Measurements from ENCODE around the gene NUB1.

The NUB1 gene

DNA sequence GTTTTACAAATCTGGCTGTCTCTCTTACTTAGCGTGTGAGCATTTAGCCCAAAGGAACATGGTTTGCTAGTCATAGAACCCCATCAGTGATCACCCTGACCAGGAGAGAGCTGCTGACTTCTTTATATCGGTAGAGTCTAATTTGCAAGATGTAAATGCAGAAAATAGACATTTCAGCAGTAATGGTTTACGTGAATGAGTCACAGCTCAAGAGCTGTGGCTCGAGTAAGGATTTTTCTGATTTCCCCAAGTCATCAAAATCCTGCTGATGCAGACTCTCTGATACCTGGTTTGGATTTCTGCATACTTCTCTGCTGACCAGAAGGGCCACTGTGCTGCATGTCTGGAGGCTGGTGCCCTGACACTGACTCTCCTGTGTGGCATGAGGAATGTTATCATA is 25.7 kb downstream of the NUB1 start:
- TF ChIP-seq, protein P1, sequence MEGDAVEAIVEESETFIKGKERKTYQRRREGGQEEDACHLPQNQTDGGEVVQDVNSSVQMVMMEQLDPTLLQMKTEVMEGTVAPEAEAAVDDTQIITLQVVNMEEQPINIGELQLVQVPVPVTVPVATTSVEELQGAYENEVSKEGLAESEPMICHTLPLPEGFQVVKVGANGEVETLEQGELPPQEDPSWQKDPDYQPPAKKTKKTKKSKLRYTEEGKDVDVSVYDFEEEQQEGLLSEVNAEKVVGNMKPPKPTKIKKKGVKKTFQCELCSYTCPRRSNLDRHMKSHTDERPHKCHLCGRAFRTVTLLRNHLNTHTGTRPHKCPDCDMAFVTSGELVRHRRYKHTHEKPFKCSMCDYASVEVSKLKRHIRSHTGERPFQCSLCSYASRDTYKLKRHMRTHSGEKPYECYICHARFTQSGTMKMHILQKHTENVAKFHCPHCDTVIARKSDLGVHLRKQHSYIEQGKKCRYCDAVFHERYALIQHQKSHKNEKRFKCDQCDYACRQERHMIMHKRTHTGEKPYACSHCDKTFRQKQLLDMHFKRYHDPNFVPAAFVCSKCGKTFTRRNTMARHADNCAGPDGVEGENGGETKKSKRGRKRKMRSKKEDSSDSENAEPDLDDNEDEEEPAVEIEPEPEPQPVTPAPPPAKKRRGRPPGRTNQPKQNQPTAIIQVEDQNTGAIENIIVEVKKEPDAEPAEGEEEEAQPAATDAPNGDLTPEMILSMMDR (IDR thresholded peaks at IDR 0.05; ENCODE audit: borderline replicate concordance, insufficient read depth, low read depth, low read length), result no peak
- H3K4me3 ChIP-seq (ENCODE audit: low read depth, low read length), result no peak overlapping the region

- no peak overlapping the region for H3K4me3 ChIP-seq (ENCODE audit: low read depth, low read length)
- TF ChIP-seq, protein P1 (IDR thresholded peaks at IDR 0.05; ENCODE audit: borderline replicate concordance, insufficient read depth, low read depth, low read length), result peak; percentile 98
Observed at GRCh38 chr7:151368136-151368571, 26.5 kb downstream of the NUB1 start.

- no peak overlapping the region for H3K4me3 ChIP-seq (ENCODE audit: low read depth, low read length)
- TF ChIP-seq, protein P1 (IDR thresholded peaks at IDR 0.05; ENCODE audit: borderline replicate concordance, insufficient read depth, low read depth, low read length), result no peak
Observed at GRCh38 chr7:151371266-151371665, 29.7 kb downstream of the NUB1 start.

- no peak overlapping the region for H3K4me3 ChIP-seq (ENCODE audit: low read depth, low read length)
- TF ChIP-seq, protein P1 (IDR thresholded peaks at IDR 0.05; ENCODE audit: borderline replicate concordance, insufficient read depth, low read depth, low read length), result no peak
Observed at GRCh38 chr7:151372612-151373265, 31.1 kb downstream of the NUB1 start.

- TF ChIP-seq, protein P1 (IDR thresholded peaks at IDR 0.05; ENCODE audit: borderline replicate concordance, insufficient read depth, low read depth, low read length), result no peak
- no peak overlapping the region for H3K4me3 ChIP-seq (ENCODE audit: low read depth, low read length)
Observed at GRCh38 chr7:151373599-151373998, 32.0 kb downstream of the NUB1 start.

DNA sequence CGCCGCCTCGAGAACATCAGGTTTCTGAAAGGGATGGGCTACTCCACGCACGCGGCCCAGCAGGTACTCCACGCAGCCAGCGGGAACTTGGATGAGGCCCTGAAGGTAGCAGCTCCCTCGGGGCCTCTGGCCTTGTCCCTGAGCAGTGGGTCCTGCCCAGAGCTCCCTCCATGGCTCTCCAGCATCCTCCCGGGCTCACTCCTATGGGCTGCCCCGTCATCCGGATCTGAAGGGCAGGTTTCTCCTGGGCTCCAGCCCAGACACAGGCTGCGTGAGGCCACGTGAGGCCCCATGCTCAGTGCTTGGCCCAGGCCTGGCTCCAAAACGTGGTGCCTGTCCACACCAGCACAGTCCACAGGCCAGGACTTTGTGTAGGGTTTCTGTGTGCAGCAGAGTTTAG is 32.5 kb downstream of the NUB1 start:
- H3K4me3 ChIP-seq (ENCODE audit: low read depth, low read length), result no peak overlapping the region
- TF ChIP-seq, protein P1 (IDR thresholded peaks at IDR 0.05; ENCODE audit: borderline replicate concordance, insufficient read depth, low read depth, low read length), result no peak

GRCh38 chr7:151374726-151375125 is 33.1 kb downstream of the NUB1 start:
- no peak overlapping the region for H3K4me3 ChIP-seq (ENCODE audit: low read depth, low read length)
- TF ChIP-seq, protein P1 (IDR thresholded peaks at IDR 0.05; ENCODE audit: borderline replicate concordance, insufficient read depth, low read depth, low read length), result no peak
